SK-N-SH (cell line): ENCODE data around the gene BLID. TPM values are rescaled to one million over a fixed set of nuclear protein-coding genes. Genes with fewer than 3 reads are reported as not detected.

Experiments
- CTCF ChIA-PET: fragments of 300-600, 350-600 bp; formaldehyde crosslinking; extraction: SDS; loops from one replicate; lab custom pipeline; 2021; lab: Yijun Ruan, JAX
- POLR2A ChIA-PET: fragments of 350-600 bp; sonication (Branson Sonifier 250); formaldehyde crosslinking; extraction: SDS; loops from one replicate; lab custom pipeline; 2020; ENCODE audit warnings: antibody characterized with exemption, inconsistent platforms; lab: Yijun Ruan, JAX
- DNase-seq: peaks from one replicate; pipeline ENCODE4 v3.0.0; 2012
- H2AFZ ChIP-seq: fragments of 200-600 bp; sonication (generic); 2 replicates; pipeline ENCODE4 v1.8.1; 2016; ENCODE audit warnings: antibody characterized with exemption, mild to moderate bottlenecking, low read depth
- H3F3A ChIP-seq: fragments of 200-600 bp; sonication (generic); replicated peaks from 2 replicates; pipeline ENCODE3; 2016; ENCODE audit warnings: antibody characterized with exemption, mild to moderate bottlenecking; ENCODE audit not compliant: insufficient read depth
- H3K27ac ChIP-seq, 2 experiments: fragments of 200-500 bp in 1 of 2; fragments of 200-600 bp in 1 of 2; sonication (Bioruptor generic) in 1 of 2; sonication (generic), shearing (Covaris generic) in 1 of 2; 2 replicates each; pipeline versions ENCODE4 v1.5.1 to v1.6.1; 2014 to 2016; ENCODE audit warnings: low read depth in 2 of 2, inconsistent platforms in 1 of 2, low read length in 1 of 2, mild to moderate bottlenecking in 1 of 2, mixed read lengths in 1 of 2
- H3K27me3 ChIP-seq: fragments of 200-600 bp; sonication (generic), shearing (Covaris generic); 2 replicates; pipeline ENCODE4 v1.6.1; 2016; ENCODE audit warnings: mixed run types; ENCODE audit not compliant: insufficient read depth
- H3K36me3 ChIP-seq, 2 experiments: fragments of 200-500 bp in 1 of 2; fragments of 200-600 bp in 1 of 2; sonication (Bioruptor generic) in 1 of 2; sonication (generic) in 1 of 2; replicated peaks in 1 of 2; 2 replicates each; pipeline versions ENCODE3 to v1.5.1; 2014 to 2016; ENCODE audit warnings: low read length in 1 of 2, mild to moderate bottlenecking in 1 of 2; ENCODE audit not compliant: insufficient read depth in 2 of 2, control insufficient read depth in 1 of 2
- H3K4me1 ChIP-seq, 2 experiments: fragments of 200-500 bp in 1 of 2; fragments of 200-600 bp in 1 of 2; sonication (Bioruptor generic) in 1 of 2; sonication (generic), shearing (Covaris generic) in 1 of 2; 2 replicates each; pipeline versions ENCODE4 v1.5.1 to v1.6.1; 2014 to 2016; ENCODE audit warnings: low read depth in 1 of 2, low read length in 1 of 2, mixed run types in 1 of 2; ENCODE audit not compliant: insufficient read depth in 2 of 2, control insufficient read depth in 1 of 2
- H3K4me2 ChIP-seq: fragments of 200-600 bp; sonication (generic), shearing (Covaris generic); 2 replicates; pipeline ENCODE4 v1.6.1; 2017; ENCODE audit warnings: mixed run types
- H3K4me3 ChIP-seq, 2 experiments: fragments of 200-500 bp in 1 of 2; fragments of 200-600 bp in 1 of 2; sonication (Bioruptor generic) in 1 of 2; sonication (generic), shearing (Covaris generic) in 1 of 2; 2 replicates each; pipeline versions ENCODE4 v1.5.1 to v1.8.1; 2014 to 2016; ENCODE audit warnings: low read depth in 2 of 2, inconsistent platforms in 1 of 2, low read length in 1 of 2, mild to moderate bottlenecking in 1 of 2, mixed read lengths in 1 of 2, moderate library complexity in 1 of 2
- H3K79me2 ChIP-seq: fragments of 200-600 bp; sonication (generic); 2 replicates; pipeline ENCODE4 v1.8.1; 2017; ENCODE audit warnings: mild to moderate bottlenecking; ENCODE audit not compliant: insufficient read depth
- H3K9ac ChIP-seq: fragments of 200-600 bp; sonication (generic); 2 replicates; pipeline ENCODE4 v1.6.1; 2017; ENCODE audit warnings: mixed run types
- H3K9me2 ChIP-seq: fragments of 200-600 bp; sonication (generic); 2 replicates; pipeline ENCODE4 v1.6.1; 2017; ENCODE audit warnings: mixed run types
- H3K9me3 ChIP-seq: fragments of 200-600 bp; sonication (generic); 2 replicates; pipeline ENCODE4 v1.6.1; 2017; ENCODE audit warnings: mixed run types, mild to moderate bottlenecking, moderate library complexity
- H4K20me1 ChIP-seq: fragments of 200-600 bp; sonication (generic); 2 replicates; pipeline ENCODE4 v1.6.1; 2017; ENCODE audit warnings: mild to moderate bottlenecking, mixed run types; ENCODE audit not compliant: insufficient read depth
- EP300 ChIP-seq, 2 experiments: IDR thresholded peaks; 2 replicates each; pipeline versions ENCODE4 v1.4.0 to v1.6.1; 2012; ENCODE audit warnings: borderline replicate concordance in 1 of 2, low read depth in 1 of 2, low read length in 1 of 2
- FOSL2 ChIP-seq: IDR thresholded peaks from 2 replicates; pipeline ENCODE4 v1.4.0; 2012; ENCODE audit warnings: low read depth, mild to moderate bottlenecking, moderate library complexity, borderline replicate concordance
- FOXJ3 ChIP-seq: sonication (generic); formaldehyde crosslinking; IDR thresholded peaks from 2 replicates; pipeline ENCODE4 v1.5.1; 2020; ENCODE audit warnings: mild to moderate bottlenecking, missing genetic modification reagents
- GABPA ChIP-seq: IDR thresholded peaks from 2 replicates; pipeline ENCODE4 v1.4.0; 2012; ENCODE audit warnings: low read depth, mild to moderate bottlenecking
- GATA2 ChIP-seq: sonication (generic); formaldehyde crosslinking; IDR thresholded peaks from 2 replicates; pipeline ENCODE4 v1.5.0; 2020; ENCODE audit warnings: mild to moderate bottlenecking, missing genetic modification reagents
- MXI1 ChIP-seq: IDR thresholded peaks from 2 replicates; pipeline ENCODE4 v1.6.1; 2012; ENCODE audit warnings: mild to moderate bottlenecking, low read depth, low read length, improper control_type of control experiment
- NFIC ChIP-seq: IDR thresholded peaks from 2 replicates; pipeline ENCODE4 v1.4.0; 2012; ENCODE audit warnings: borderline replicate concordance
- POLR2AphosphoS5 ChIP-seq: IDR thresholded peaks from 2 replicates; pipeline ENCODE4 v1.6.1; 2012; ENCODE audit warnings: low read depth, low read length
- RXRA ChIP-seq: IDR thresholded peaks from 2 replicates; pipeline ENCODE4 v1.4.0; 2012; ENCODE audit warnings: low read depth, mild to moderate bottlenecking, borderline replicate concordance
- SMC3 ChIP-seq: IDR thresholded peaks from 2 replicates; pipeline ENCODE4 v1.6.1; 2012; ENCODE audit warnings: low read depth, low read length, improper control_type of control experiment
- TAF1 ChIP-seq: IDR thresholded peaks from 2 replicates; pipeline ENCODE4 v1.6.1; 2012; ENCODE audit warnings: low read depth, mild to moderate bottlenecking, low read length, moderate library complexity, borderline replicate concordance
- TCF12 ChIP-seq: IDR thresholded peaks from 2 replicates; pipeline ENCODE4 v1.4.0; 2012
- TEAD4 ChIP-seq: IDR thresholded peaks from 2 replicates; pipeline ENCODE4 v1.4.0; 2012; ENCODE audit warnings: mild to moderate bottlenecking, borderline replicate concordance; ENCODE audit not compliant: insufficient read depth
- WGBS: methylation state at CpG from one replicate; pipeline ENCODE4 v1.1.6; 2017; ENCODE audit warnings: low lambda C conversion rate; 5-methylcytosine and 5-hydroxymethylcytosine counted together
- polyA plus RNA-seq, 3 experiments: library from polyadenylated mRNA; depleted of rRNA; stranded (reverse); fragments of >200 nt; gene quantifications; 2 replicates each; pipeline ENCODE4 v1.2.3, GENCODE V29; 2012
- TF ChIP-seq, protein P1 (sequence below): IDR thresholded peaks from 2 replicates; pipeline ENCODE4 v1.4.0; 2012; ENCODE audit warnings: low read depth, borderline replicate concordance
- TF ChIP-seq, protein P2 (sequence below): fragments of 200-600 bp; sonication (generic); IDR thresholded peaks from 2 replicates; pipeline ENCODE4 v1.6.1; 2017; ENCODE audit warnings: antibody characterized with exemption, mild to moderate bottlenecking, moderate library complexity
- TF ChIP-seq, protein P3 (sequence below): IDR thresholded peaks from 2 replicates; pipeline ENCODE4; 2012
- TF ChIP-seq, protein P4 (sequence below): fragments of 150-350 bp; IDR thresholded peaks from 2 replicates; pipeline ENCODE4 v1.6.1; 2016; ENCODE audit warnings: mild to moderate bottlenecking, low read depth, low read length

Gene BLID, protein sequence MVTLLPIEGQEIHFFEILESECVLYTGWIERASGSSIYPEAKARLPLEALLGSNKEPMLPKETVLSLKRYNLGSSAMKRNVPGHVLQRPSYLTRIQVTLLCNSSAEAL
- 0.18 TPM in 1 of 2 replicates, not detected in the other for polyA plus RNA-seq (2012; rRNA removed)
- polyA plus RNA-seq (2012; cell fraction: cytosol; rRNA removed) = not detected in 2 replicates
- polyA plus RNA-seq (2012; cell fraction: nucleus; rRNA removed) = 0.27 and 1.1 TPM in 2 replicates

DNA sequence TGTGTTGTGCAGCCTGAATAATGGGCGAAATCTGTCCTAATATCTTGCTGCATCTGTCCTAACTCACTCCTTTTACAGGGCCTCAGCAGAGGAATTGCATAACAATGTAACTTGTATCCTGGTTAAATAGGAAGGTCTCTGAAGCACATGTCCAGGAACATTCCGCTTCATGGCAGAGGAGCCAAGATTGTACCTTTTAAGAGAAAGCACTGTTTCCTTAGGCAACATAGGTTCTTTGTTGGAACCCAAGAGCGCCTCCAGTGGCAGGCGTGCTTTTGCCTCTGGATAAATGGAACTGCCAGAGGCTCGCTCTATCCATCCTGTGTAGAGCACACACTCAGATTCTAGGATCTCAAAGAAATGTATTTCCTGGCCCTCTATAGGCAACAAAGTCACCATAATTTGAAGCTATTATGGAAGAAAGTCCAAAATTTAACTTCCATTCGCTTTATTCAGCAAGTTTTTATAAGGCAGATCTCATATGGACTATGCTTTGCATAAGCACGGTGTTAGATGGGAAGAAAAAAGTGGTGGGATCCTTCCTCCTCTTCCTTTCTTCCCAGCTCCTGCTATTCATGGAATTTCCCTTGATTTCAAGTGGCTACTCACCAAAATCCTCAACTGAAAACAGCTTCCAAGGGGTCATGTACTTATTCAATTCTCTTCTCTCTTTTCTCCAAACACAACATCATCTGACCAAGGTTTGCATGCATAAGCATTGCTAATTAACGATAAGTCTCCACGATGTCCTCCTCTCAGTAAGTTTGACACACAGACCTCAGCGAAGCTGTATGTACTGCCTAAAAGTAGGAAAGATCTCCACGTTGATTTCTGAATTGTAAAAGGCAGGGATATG is at the start of gene BLID:
Gene BLID, minus strand, starts transcription at position 692 of the 856 bp plus-strand sequence. Its CDS starts 293 bp downstream, at position 399.
- WGBS = 93% methylated on average over 8 of the region's 11 CpGs
- TF ChIP-seq, protein P1, sequence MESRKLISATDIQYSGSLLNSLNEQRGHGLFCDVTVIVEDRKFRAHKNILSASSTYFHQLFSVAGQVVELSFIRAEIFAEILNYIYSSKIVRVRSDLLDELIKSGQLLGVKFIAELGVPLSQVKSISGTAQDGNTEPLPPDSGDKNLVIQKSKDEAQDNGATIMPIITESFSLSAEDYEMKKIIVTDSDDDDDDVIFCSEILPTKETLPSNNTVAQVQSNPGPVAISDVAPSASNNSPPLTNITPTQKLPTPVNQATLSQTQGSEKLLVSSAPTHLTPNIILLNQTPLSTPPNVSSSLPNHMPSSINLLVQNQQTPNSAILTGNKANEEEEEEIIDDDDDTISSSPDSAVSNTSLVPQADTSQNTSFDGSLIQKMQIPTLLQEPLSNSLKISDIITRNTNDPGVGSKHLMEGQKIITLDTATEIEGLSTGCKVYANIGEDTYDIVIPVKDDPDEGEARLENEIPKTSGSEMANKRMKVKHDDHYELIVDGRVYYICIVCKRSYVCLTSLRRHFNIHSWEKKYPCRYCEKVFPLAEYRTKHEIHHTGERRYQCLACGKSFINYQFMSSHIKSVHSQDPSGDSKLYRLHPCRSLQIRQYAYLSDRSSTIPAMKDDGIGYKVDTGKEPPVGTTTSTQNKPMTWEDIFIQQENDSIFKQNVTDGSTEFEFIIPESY = no peak
- TF ChIP-seq, protein P2, sequence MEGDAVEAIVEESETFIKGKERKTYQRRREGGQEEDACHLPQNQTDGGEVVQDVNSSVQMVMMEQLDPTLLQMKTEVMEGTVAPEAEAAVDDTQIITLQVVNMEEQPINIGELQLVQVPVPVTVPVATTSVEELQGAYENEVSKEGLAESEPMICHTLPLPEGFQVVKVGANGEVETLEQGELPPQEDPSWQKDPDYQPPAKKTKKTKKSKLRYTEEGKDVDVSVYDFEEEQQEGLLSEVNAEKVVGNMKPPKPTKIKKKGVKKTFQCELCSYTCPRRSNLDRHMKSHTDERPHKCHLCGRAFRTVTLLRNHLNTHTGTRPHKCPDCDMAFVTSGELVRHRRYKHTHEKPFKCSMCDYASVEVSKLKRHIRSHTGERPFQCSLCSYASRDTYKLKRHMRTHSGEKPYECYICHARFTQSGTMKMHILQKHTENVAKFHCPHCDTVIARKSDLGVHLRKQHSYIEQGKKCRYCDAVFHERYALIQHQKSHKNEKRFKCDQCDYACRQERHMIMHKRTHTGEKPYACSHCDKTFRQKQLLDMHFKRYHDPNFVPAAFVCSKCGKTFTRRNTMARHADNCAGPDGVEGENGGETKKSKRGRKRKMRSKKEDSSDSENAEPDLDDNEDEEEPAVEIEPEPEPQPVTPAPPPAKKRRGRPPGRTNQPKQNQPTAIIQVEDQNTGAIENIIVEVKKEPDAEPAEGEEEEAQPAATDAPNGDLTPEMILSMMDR = peak; percentile 58
- Histone ChIP-seq H3K4me1 (peaks cover 2 to 11% of the 10 kb centered on the region in 2 experiments; a peak in 3 of 4 replicates), H3K4me2 (no peak within 1 kb of the TSS), H3K27ac (peak within 1 kb of the TSS; percentile 16 to 44; a peak in 3 of 4 replicates), H2AFZ (no peak within 1 kb of the TSS), H3K4me3 (no peak within 1 kb of the TSS), H3K27me3 (no peaks in the 10 kb centered on the region), H3F3A (peaks cover 66% of the 10 kb centered on the region), H3K9me2 (no peaks in the 10 kb centered on the region), H3K9me3 (no peaks in the 10 kb centered on the region), H3K9ac (no peak within 1 kb of the TSS), H3K36me3 (peaks cover 7 to 94% of the 10 kb centered on the region in 2 experiments), H3K79me2 (peaks cover 100% of the 10 kb centered on the region), H4K20me1 (peaks cover 94% of the 10 kb centered on the region)
- POLR2A ChIA-PET = no interaction called here
- CTCF ChIA-PET = interaction anchor here (0.6 to 2.4 kb wide), 5 partner anchors 9 to 460 kb away, joined by 3 to 13 read pairs (median 6); no protein-coding TSS in a partner anchor
- DNase-seq = no peak

DNA sequence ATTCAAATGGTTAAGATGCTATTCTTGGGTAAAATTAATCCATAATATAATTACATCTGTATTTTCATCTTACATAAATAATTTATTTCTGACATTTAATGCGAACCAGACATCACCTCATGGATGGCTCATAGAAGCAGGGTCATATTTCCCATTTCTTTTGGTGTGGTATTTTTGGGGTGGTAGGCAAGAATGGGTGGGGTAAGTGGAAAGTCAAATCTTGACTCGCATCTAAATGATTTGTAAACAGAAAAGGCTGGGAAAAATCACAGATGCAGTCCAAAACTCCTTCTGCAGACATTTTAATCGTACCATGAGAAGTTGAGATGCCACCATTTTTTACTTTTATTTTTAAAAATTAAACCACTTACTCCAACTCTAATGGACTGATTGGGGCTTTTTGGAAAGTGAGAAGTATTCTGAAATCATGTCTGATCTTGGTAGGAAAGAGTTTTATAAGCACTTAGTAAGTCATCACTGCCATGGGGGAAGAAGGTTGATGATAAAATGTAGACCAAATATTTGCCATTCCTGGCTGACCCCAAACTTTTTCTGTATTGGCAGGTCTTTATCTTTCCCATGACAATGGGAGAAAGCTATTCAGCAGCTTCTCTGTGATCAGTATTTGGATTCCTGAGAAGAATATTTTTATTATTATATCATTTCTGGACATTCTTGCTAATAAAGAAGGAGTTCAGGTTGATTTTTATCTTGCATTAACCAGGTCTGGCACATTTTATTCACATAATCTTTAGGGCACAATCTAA is 47.2 kb upstream of the BLID start:
- POLR2A ChIA-PET = no interaction called here
- peak overlapping the region; percentile 28; the same call in 1 of the 2 replicates for H3K4me2 ChIP-seq
- TF ChIP-seq NFIC = no peak; the same call in 1 of the 2 replicates
- no peak for TF ChIP-seq GATA2
- TF ChIP-seq RXRA = peak; percentile 44
- no peak for TF ChIP-seq SMC3
- no peak for TF ChIP-seq TAF1
- TF ChIP-seq, protein P3, sequence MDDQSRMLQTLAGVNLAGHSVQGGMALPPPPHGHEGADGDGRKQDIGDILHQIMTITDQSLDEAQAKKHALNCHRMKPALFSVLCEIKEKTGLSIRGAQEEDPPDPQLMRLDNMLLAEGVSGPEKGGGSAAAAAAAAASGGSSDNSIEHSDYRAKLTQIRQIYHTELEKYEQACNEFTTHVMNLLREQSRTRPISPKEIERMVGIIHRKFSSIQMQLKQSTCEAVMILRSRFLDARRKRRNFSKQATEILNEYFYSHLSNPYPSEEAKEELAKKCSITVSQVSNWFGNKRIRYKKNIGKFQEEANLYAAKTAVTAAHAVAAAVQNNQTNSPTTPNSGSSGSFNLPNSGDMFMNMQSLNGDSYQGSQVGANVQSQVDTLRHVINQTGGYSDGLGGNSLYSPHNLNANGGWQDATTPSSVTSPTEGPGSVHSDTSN = peak; percentile 36; the same call in 1 of the 2 replicates
- TF ChIP-seq TEAD4 = peak; percentile 77; the same call in 1 of the 2 replicates
- TF ChIP-seq TCF12 = peak; percentile 55
- TF ChIP-seq FOSL2 = 0 out of 2 replicates have a peak, but pooled peaks have one; percentile 8
- TF ChIP-seq, protein P4, sequence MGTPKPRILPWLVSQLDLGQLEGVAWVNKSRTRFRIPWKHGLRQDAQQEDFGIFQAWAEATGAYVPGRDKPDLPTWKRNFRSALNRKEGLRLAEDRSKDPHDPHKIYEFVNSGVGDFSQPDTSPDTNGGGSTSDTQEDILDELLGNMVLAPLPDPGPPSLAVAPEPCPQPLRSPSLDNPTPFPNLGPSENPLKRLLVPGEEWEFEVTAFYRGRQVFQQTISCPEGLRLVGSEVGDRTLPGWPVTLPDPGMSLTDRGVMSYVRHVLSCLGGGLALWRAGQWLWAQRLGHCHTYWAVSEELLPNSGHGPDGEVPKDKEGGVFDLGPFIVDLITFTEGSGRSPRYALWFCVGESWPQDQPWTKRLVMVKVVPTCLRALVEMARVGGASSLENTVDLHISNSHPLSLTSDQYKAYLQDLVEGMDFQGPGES = no peak
- TF ChIP-seq GABPA = no peak
- TF ChIP-seq MXI1 = no peak
- TF ChIP-seq EP300 (IDR thresholded peaks at IDR 0.05; ENCODE audit: borderline replicate concordance in 1 of 2, low read depth in 1 of 2, low read length in 1 of 2) = peak in 1 of 2 experiments; percentile 65; a peak in 1 of 4 replicates
- no peak for TF ChIP-seq FOXJ3 (CRISPR knock-in tag)
- no peak; the same call in 1 of the 2 replicates for TF ChIP-seq POLR2AphosphoS5

More for the DNA sequence above, 47.2 kb upstream of the BLID start:
- Histone ChIP-seq H3K79me2 (peaks cover 100% of the 10 kb centered on the region), H3K27ac (peak overlapping the region; percentile 34 to 87; a peak in 3 of 4 replicates), H3K4me1 (peaks cover 23 to 73% of the 10 kb centered on the region in 2 experiments), H3K4me3 (no peak overlapping the region), H4K20me1 (peaks cover 98% of the 10 kb centered on the region), H3K27me3 (no peaks in the 10 kb centered on the region), H2AFZ (no peak overlapping the region), H3K9me2 (no peaks in the 10 kb centered on the region), H3K36me3 (peaks cover 0 to 80% of the 10 kb centered on the region in 2 experiments), H3K9me3 (no peaks in the 10 kb centered on the region), H3K9ac (no peak overlapping the region; the same call in 1 of the 2 replicates), H3F3A (peaks cover 61% of the 10 kb centered on the region)
- DNase-seq = no peak
- CTCF ChIA-PET = interaction anchor here (1.4 kb wide), 1 partner anchor 12 kb away, joined by 4 read pairs; no protein-coding TSS in a partner anchor
- WGBS = 61% methylated on average over 3 of the region's 3 CpGs
